ENCODE results near the gene ACLY.

The ACLY gene

GRCh38 chr17:41905172-41905571 lies 13.6 kb downstream of the ACLY start:
- Histone ChIP-seq H3K23ac (ENCODE audit: low read length in 2 of 2) (no peak overlapping the region), H2AK5ac (ENCODE audit: low read length, severe bottlenecking) (no peak overlapping the region), H3K14ac (ENCODE audit: low read length in 2 of 2) (no peak overlapping the region), H3K36me3 (ENCODE audit: control insufficient read depth in 1 of 2, insufficient read depth in 2 of 2, low read depth in 1 of 2, low read length in 2 of 2) (peaks cover 80 to 93% of the 10 kb centered on the region in 2 experiments), H4K8ac (ENCODE audit: low read length) (no peak overlapping the region), H3K18ac (ENCODE audit: low read depth in 1 of 2, low read length in 2 of 2) (no peak overlapping the region), H2BK5ac (ENCODE audit: low read depth, low read length, poor library complexity, severe bottlenecking) (no peak overlapping the region), H3K27me3 (ENCODE audit: control insufficient read depth in 1 of 2, insufficient read depth in 1 of 2, low read length in 2 of 2) (no peaks in the 10 kb centered on the region), H2BK12ac (ENCODE audit: low read length in 2 of 2) (no peak overlapping the region), H3K79me1 (replicated peaks; ENCODE audit: low read length, poor library complexity, severe bottlenecking) (peaks cover 26% of the 10 kb centered on the region), H2BK15ac (ENCODE audit: low read depth, poor library complexity, severe bottlenecking) (no peak overlapping the region), H3K9me3 (ENCODE audit: control insufficient read depth, low read length) (no peaks in the 10 kb centered on the region), H2AFZ (ENCODE audit: low read depth, low read length) (no peak overlapping the region), H4K91ac (ENCODE audit: low read length) (no peak overlapping the region), H3K4ac (ENCODE audit: low read depth in 1 of 2, low read length in 2 of 2) (no peak overlapping the region), H3K4me3 (ENCODE audit: insufficient read depth in 1 of 2, low read depth in 1 of 2, low read length in 2 of 2) (no peak overlapping the region), H3K27ac (ENCODE audit: low read length, poor library complexity, severe bottlenecking) (no peak overlapping the region), H3K4me1 (ENCODE audit: control insufficient read depth, insufficient read depth, low read depth, low read length) (peaks cover 38% of the 10 kb centered on the region), H3K9ac (ENCODE audit: low read length) (no peak overlapping the region), H2BK120ac (ENCODE audit: low read depth, low read length) (no peak overlapping the region), H3K4me2 (ENCODE audit: low read length, poor library complexity, severe bottlenecking) (no peak overlapping the region)
- 98% methylated on average over 4 of the region's 4 CpGs for WGBS
- no peak for DNase-seq

GRCh38 chr17:41904242-41904841 lies 14.4 kb downstream of the ACLY start:
- Histone ChIP-seq H3K4me1 (ENCODE audit: control insufficient read depth, insufficient read depth, low read depth, low read length) (peaks cover 30% of the 10 kb centered on the region), H2BK120ac (ENCODE audit: low read depth, low read length) (no peak overlapping the region), H3K79me1 (replicated peaks; ENCODE audit: low read length, poor library complexity, severe bottlenecking) (peaks cover 28% of the 10 kb centered on the region), H3K23ac (ENCODE audit: low read length in 2 of 2) (no peak overlapping the region), H3K9ac (ENCODE audit: low read length) (no peak overlapping the region), H2AFZ (ENCODE audit: low read depth, low read length) (no peak overlapping the region), H2BK15ac (ENCODE audit: low read depth, poor library complexity, severe bottlenecking) (no peak overlapping the region), H3K4ac (ENCODE audit: low read depth in 1 of 2, low read length in 2 of 2) (no peak overlapping the region), H3K27me3 (ENCODE audit: control insufficient read depth in 1 of 2, insufficient read depth in 1 of 2, low read length in 2 of 2) (no peaks in the 10 kb centered on the region), H3K4me3 (ENCODE audit: insufficient read depth in 1 of 2, low read depth in 1 of 2, low read length in 2 of 2) (no peak overlapping the region), H4K8ac (ENCODE audit: low read length) (no peak overlapping the region), H3K4me2 (ENCODE audit: low read length, poor library complexity, severe bottlenecking) (no peak overlapping the region), H3K9me3 (ENCODE audit: control insufficient read depth, low read length) (no peaks in the 10 kb centered on the region), H2AK5ac (ENCODE audit: low read length, severe bottlenecking) (no peak overlapping the region), H3K36me3 (ENCODE audit: control insufficient read depth in 1 of 2, insufficient read depth in 2 of 2, low read depth in 1 of 2, low read length in 2 of 2) (peaks cover 75 to 91% of the 10 kb centered on the region in 2 experiments), H4K91ac (ENCODE audit: low read length) (no peak overlapping the region), H2BK12ac (ENCODE audit: low read length in 2 of 2) (no peak overlapping the region), H3K18ac (ENCODE audit: low read depth in 1 of 2, low read length in 2 of 2) (no peak overlapping the region), H3K14ac (ENCODE audit: low read length in 2 of 2) (no peak overlapping the region), H2BK5ac (ENCODE audit: low read depth, low read length, poor library complexity, severe bottlenecking) (no peak overlapping the region), H3K27ac (ENCODE audit: low read length, poor library complexity, severe bottlenecking) (no peak overlapping the region)
- WGBS: 93% methylated on average over 4 of the region's 7 CpGs
- no peak for DNase-seq

GRCh38 chr17:41901646-41902045 lies 17.1 kb downstream of the ACLY start:
- Histone ChIP-seq H2BK12ac (ENCODE audit: low read length in 2 of 2) (no peak overlapping the region), H2BK5ac (ENCODE audit: low read depth, low read length, poor library complexity, severe bottlenecking) (no peak overlapping the region), H3K4me3 (ENCODE audit: insufficient read depth in 1 of 2, low read depth in 1 of 2, low read length in 2 of 2) (no peak overlapping the region), H3K27ac (ENCODE audit: low read length, poor library complexity, severe bottlenecking) (no peak overlapping the region), H3K4me1 (ENCODE audit: control insufficient read depth, insufficient read depth, low read depth, low read length) (peaks cover 13% of the 10 kb centered on the region), H3K4ac (ENCODE audit: low read depth in 1 of 2, low read length in 2 of 2) (no peak overlapping the region), H4K91ac (ENCODE audit: low read length) (no peak overlapping the region), H3K9ac (ENCODE audit: low read length) (no peak overlapping the region), H3K79me1 (replicated peaks; ENCODE audit: low read length, poor library complexity, severe bottlenecking) (peaks cover 34% of the 10 kb centered on the region), H3K36me3 (ENCODE audit: control insufficient read depth in 1 of 2, insufficient read depth in 2 of 2, low read depth in 1 of 2, low read length in 2 of 2) (peaks cover 88 to 95% of the 10 kb centered on the region in 2 experiments), H3K27me3 (ENCODE audit: control insufficient read depth in 1 of 2, insufficient read depth in 1 of 2, low read length in 2 of 2) (no peaks in the 10 kb centered on the region), H2BK120ac (ENCODE audit: low read depth, low read length) (no peak overlapping the region), H4K8ac (ENCODE audit: low read length) (no peak overlapping the region), H3K9me3 (ENCODE audit: control insufficient read depth, low read length) (no peaks in the 10 kb centered on the region), H3K18ac (ENCODE audit: low read depth in 1 of 2, low read length in 2 of 2) (no peak overlapping the region), H3K23ac (ENCODE audit: low read length in 2 of 2) (no peak overlapping the region), H2BK15ac (ENCODE audit: low read depth, poor library complexity, severe bottlenecking) (no peak overlapping the region), H3K4me2 (ENCODE audit: low read length, poor library complexity, severe bottlenecking) (no peak overlapping the region), H3K14ac (ENCODE audit: low read length in 2 of 2) (no peak overlapping the region), H2AK5ac (ENCODE audit: low read length, severe bottlenecking) (no peak overlapping the region), H2AFZ (ENCODE audit: low read depth, low read length) (no peak overlapping the region)
- 86% methylated on average over 11 of the region's 11 CpGs for WGBS
- no peak for DNase-seq

- no peak overlapping the region for H2BK5ac ChIP-seq (ENCODE audit: low read depth, low read length, poor library complexity, severe bottlenecking)
- H3K14ac ChIP-seq (ENCODE audit: low read length in 2 of 2): no peak overlapping the region
- no peak overlapping the region for H3K23ac ChIP-seq (ENCODE audit: low read length in 2 of 2)
- H2AK5ac ChIP-seq (ENCODE audit: low read length, severe bottlenecking): no peak overlapping the region
- no peak overlapping the region for H2AFZ ChIP-seq (ENCODE audit: low read depth, low read length)
- peaks cover 84 to 87% of the 10 kb centered on the region in 2 experiments for H3K36me3 ChIP-seq (ENCODE audit: control insufficient read depth in 1 of 2, insufficient read depth in 2 of 2, low read depth in 1 of 2, low read length in 2 of 2)
- H3K9me3 ChIP-seq (ENCODE audit: control insufficient read depth, low read length): no peaks in the 10 kb centered on the region
- H3K27ac ChIP-seq (ENCODE audit: low read length, poor library complexity, severe bottlenecking): no peak overlapping the region
- DNase-seq: no peak
- H3K4ac ChIP-seq (ENCODE audit: low read depth in 1 of 2, low read length in 2 of 2): no peak overlapping the region
- H4K8ac ChIP-seq (ENCODE audit: low read length): no peak overlapping the region
- H2BK12ac ChIP-seq (ENCODE audit: low read length in 2 of 2): no peak overlapping the region
- no peak overlapping the region for H2BK120ac ChIP-seq (ENCODE audit: low read depth, low read length)
- no peak overlapping the region for H4K91ac ChIP-seq (ENCODE audit: low read length)
- peaks cover 32% of the 10 kb centered on the region for H3K79me1 ChIP-seq (replicated peaks; ENCODE audit: low read length, poor library complexity, severe bottlenecking)
- H3K9ac ChIP-seq (ENCODE audit: low read length): no peak overlapping the region
- no peak overlapping the region for H2BK15ac ChIP-seq (ENCODE audit: low read depth, poor library complexity, severe bottlenecking)
- 93% methylated on average over 6 of the region's 6 CpGs for WGBS
- no peaks in the 10 kb centered on the region for H3K27me3 ChIP-seq (ENCODE audit: control insufficient read depth in 1 of 2, insufficient read depth in 1 of 2, low read length in 2 of 2)
- no peak overlapping the region for H3K4me2 ChIP-seq (ENCODE audit: low read length, poor library complexity, severe bottlenecking)
- H3K4me1 ChIP-seq (ENCODE audit: control insufficient read depth, insufficient read depth, low read depth, low read length): peaks cover 20% of the 10 kb centered on the region
- no peak overlapping the region for H3K4me3 ChIP-seq (ENCODE audit: insufficient read depth in 1 of 2, low read depth in 1 of 2, low read length in 2 of 2)
- H3K18ac ChIP-seq (ENCODE audit: low read depth in 1 of 2, low read length in 2 of 2): no peak overlapping the region
Measured at GRCh38 chr17:41896726-41897125, 22.0 kb downstream of the ACLY start.
